ENCODE results near the gene HYOU1.
A peak's percentile ranks its signal among the peaks of the same experiment; 100 is the strongest.
"Not testable (repeated sequence)": the region's sequence is repeated elsewhere in the genome, so short reads cannot be mapped to it uniquely, and the experiment has no call there.

HYOU1 gene

GRCh38 chr11:119057000-119057769 lies at the start of gene HYOU1:
Gene HYOU1, minus strand, starts transcription at chr11:119057205. Its CDS starts 1,045 bp downstream, at chr11:119056160.
- peak; percentile 85 for DNase-seq

- peak; percentile 24 for DNase-seq
Observed at GRCh38 chr11:119103793-119104192, 46.8 kb upstream of the HYOU1 start.

GRCh38 chr11:119103161-119103664 lies 46.2 kb upstream of the HYOU1 start:
- DNase-seq: not testable (repeated sequence)

- DNase-seq: peak; percentile 91
Observed at GRCh38 chr11:119101759-119102423, 44.9 kb upstream of the HYOU1 start, which contains the start of gene DPAGT1. Gene DPAGT1, minus strand, starts transcription at chr11:119101853. Its CDS starts 198 bp downstream, at chr11:119101655.

GRCh38 chr11:119100994-119101758 lies 44.2 kb upstream of the HYOU1 start:
- no peak for DNase-seq

- peak; percentile 9 for DNase-seq
Observed at GRCh38 chr11:119100246-119100970, 43.4 kb upstream of the HYOU1 start.

GRCh38 chr11:119099711-119100110 lies 42.7 kb upstream of the HYOU1 start:
- DNase-seq: no peak

- peak; percentile 91 for DNase-seq
Observed at GRCh38 chr11:119095066-119095880, 38.3 kb upstream of the HYOU1 start.

- DNase-seq: no peak
Observed at GRCh38 chr11:119094816-119095065, 37.7 kb upstream of the HYOU1 start.

- no peak for DNase-seq
Observed at GRCh38 chr11:119093942-119094815, 37.2 kb upstream of the HYOU1 start.

- no peak for DNase-seq
Observed at GRCh38 chr11:119092880-119093842, 36.2 kb upstream of the HYOU1 start.

GRCh38 chr11:119091966-119092879 lies 35.2 kb upstream of the HYOU1 start:
- no peak for DNase-seq

GRCh38 chr11:119091178-119091577 lies 34.2 kb upstream of the HYOU1 start:
- peak; percentile 25 for DNase-seq

- DNase-seq: no peak
Observed at GRCh38 chr11:119089319-119089718, 32.3 kb upstream of the HYOU1 start.

- DNase-seq: no peak
Observed at GRCh38 chr11:119088406-119088805, 31.4 kb upstream of the HYOU1 start.

- DNase-seq: no peak
Observed at GRCh38 chr11:119087747-119088241, 30.8 kb upstream of the HYOU1 start.

GRCh38 chr11:119087123-119087522 lies 30.1 kb upstream of the HYOU1 start:
- no peak for DNase-seq

- no peak for DNase-seq
Observed at GRCh38 chr11:119085437-119085847, 28.4 kb upstream of the HYOU1 start.

All from DMS 273 treated with DMSO at 0.1 percent for 48 hours (cell line).